ENCODE data around the gene HMG20B.
"Not testable (repeated sequence)": the region's sequence is repeated elsewhere in the genome, so short reads cannot be mapped to it uniquely, and the experiment has no call there.

Gene HMG20B

GRCh38 chr19:3572855-3573161, at the start of gene HMG20B:
TSS of gene HMG20B (plus strand) at chr19:3572944. CDS start at chr19:3573310, 366 bp downstream.
- no peak for DNase-seq (ENCODE audit: low spot score)

DNA sequence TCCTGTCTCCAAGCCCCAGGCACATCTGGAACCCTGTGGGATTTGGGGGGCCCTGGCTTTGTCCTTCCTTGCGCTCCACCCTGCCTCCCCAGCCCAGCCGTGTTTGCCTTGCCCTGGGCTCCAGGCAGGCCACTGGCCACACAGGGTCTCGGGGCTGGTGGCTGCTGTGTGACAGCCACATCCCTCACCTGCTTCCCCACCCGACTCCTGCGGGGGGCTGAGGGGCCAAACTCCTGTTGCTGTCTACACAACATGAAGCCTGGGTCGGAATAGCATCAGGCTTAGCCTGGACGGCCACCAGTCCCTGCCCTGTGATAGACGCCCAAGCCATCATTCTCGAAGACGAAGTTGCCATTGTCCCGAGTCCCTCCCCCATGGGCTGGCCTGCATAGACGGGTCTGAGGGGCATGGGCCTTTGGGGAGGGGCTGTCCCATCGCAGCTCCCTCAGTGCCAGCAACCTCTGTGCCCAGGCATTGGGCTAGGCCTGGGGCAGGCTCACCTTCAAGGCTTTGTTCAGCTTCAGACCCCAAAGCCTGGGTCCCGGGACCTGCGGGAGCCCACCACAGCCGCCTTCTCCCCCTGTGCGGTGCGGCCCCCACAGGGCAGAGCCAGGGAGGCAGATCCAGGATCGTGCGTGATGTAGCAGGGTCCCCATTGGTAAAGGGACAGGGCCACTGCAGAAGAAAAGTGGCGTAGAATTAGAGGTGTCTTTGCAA, 49.2 kb upstream of the HMG20B start:
- no peak for DNase-seq (ENCODE audit: low spot score)

DNA sequence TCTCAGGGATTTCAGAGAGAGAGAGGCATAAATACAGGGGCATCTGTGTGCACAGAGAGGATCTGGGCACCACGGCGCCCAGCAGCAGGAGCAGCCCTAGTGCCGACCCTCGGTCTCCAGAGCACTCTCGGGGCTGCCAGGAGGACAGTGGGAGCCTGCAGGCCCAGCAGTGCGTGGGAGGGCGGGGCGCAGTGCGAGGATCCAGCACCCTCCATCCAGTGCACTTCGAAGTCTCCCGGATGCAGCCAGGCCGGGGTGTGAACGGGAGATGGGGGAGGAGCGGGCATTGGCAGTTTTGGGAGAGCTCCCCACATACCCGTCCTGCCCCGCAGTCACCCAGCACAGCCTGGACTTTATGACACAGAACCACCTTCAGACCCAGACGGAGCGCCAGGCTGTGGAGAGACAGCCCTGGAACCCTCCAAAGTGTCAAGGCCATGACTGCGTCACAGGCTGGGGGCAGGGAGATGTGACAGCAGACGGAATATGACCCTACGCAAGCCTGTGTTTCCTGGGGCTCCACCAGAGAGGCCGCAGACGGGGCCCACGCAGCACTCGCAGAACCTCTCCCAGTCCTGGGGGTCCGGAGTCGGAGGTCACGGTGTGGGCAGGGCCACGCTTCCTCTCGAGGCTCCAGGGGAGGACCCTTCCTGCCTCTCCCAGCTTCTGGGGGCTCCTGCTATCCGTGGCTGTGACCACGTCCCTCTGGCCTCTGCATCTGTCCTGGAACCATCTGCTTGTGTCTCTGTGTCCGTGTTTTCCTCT, 48.5 kb upstream of the HMG20B start:
- no peak for DNase-seq (ENCODE audit: low spot score)

DNA sequence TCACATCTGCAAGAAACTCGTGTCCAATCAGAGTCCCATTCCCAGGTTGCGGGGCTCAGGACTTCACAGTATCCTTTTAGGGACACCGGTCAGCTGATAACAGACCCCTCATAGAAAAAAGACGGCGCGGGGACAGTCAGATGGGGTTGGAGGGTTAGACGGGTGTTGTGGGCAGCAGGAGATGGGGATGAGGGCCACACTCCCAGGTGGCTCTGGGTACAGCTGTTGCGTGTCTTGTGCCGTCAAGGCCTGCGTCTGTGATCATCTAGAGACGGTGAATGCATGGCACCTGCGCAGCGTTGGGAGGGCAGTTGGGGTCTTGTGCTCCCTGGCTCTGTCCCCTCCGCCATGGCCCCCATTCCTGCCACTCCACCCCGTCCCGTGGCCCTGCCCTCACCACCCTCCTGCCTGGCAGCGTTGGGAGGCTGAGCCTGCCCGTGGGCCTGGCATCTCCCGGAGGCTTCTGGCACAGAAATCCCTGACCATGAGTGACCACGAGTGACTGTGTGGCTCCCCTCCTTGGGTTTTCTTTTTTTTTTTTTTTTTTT, 47.8 kb upstream of the HMG20B start:
- DNase-seq (ENCODE audit: low spot score): no peak

DNA sequence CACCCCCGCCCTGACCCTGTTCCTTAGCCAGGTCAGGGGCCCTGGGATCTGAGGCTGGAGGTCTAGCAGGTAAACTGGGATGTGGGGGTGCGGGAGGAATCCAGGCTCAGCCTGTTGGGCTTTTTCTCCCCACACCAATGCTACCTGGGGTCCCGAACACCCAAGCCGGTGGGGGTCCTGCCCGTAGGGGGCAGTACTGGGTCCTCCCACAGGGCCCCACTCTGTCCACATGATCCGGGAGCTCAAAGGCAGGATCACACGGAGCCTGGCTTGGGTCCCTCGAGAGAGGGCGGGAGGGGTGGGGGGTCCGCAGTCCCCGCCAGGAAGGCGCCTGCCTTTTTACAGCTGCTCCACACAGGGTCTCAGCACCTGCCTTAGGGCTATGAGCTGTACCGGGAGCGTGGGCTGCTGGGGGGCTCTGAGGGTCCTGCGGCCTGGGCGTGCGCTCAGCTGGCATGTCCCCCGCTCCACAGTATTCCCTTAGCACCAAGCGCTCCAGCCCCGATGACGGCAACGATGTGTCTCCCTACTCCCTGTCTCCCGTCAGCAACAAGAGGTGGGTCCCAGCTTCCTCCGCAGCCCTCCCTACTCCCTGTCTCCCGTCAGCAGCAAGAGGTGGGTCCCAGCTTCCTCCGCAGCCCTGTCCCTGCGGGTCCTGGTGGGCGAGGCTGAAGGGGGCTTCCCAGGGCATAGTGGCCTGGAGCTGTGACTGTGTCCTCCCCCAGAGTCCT, 46.1 kb upstream of the HMG20B start:
- no peak for DNase-seq (ENCODE audit: low spot score)

GRCh38 chr19:3527238-3527910, 45.4 kb upstream of the HMG20B start:
- no peak for DNase-seq (ENCODE audit: low spot score)

DNA sequence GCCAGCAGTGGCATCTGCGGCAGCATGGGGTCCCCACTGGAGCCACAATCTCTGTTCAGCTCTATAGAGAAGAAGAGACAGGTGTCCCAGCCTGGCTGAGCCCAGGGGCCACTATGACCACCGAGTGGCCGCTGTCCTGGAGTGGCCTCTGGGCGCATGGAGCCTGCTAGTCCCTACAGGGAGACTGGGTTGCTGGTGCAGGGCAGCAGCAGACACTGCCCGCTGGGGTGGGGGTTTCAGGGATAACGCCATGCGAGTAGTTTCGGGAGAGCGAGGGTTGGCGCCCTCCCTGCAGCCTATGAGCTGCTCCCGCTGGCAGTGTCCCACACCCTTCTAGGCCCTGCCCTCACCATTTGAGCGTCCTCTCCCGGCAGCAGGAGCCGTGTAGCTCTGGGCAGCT, 44.7 kb upstream of the HMG20B start:
- no peak for DNase-seq (ENCODE audit: low spot score)

DNA sequence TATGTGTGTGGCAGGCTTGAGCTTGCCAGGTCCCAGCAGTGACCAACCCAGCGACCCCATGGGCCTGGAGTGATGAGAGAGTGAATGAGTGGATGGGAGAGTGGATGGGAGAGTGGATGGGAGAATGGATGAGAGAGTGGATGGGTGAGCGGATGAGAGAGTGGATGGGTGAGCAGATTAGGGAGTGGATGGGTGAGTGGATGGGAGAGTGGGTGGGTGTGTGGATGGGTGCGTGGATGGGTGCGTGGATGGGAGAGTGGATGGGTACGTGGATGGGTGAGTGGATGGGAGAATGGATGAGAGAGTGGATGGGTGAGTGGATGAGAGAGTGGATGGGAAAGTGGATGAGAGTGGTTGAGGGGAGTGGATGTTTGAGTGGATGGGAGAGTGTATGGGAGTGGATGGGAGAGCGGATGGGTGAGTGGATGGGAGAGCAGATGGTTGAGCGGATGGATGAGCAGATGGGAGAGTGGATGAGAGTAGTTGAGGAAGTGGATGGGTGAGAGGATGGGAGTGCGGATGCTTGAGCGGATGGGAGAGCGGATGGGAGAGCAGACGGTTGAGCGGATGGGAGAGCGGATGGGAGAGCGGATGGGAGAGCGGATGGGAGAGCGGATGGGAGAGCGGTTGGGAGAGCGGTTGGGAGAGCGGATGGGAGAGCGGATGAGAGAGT, 44.1 kb upstream of the HMG20B start:
- no peak for DNase-seq (ENCODE audit: low spot score)

DNA sequence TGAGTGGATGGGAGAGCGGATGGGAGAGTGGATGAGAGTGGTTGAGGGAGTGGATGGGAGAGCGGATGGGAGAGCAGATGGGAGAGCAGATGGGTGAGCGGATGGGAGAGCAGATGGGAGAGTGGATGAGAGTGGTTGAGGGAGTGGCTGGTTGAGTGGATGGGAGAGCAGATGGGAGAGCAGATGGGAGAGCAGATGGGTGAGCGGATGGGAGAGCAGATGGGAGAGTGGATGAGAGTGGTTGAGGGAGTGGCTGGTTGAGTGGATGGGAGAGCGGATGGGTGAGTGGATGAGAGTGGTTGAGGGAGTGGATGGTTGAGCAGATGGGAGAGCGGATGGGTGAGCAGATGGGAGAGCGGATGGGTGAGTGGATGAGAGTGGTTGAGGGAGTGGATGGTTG, 43.4 kb upstream of the HMG20B start:
- not testable (repeated sequence) for DNase-seq (ENCODE audit: low spot score)

DNA sequence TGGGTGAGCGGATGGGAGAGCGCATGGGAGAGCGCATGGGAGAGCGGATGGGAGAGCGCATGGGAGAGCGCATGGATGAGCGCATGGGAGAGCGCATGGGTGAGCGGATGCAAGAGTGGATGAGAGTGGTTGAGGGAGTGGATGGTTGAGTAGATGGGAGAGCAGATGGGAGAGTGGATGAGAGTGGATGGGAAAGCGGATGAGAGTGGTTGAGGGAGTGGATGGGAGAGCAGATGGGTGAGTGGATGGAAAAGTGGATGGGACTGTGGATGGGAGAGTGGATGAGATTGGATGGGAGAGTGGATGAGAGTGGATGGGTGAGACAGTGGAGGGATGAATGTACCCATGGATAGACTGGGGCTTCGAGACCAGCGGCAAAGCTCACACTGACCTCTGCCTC, 42.4 kb upstream of the HMG20B start:
- DNase-seq (ENCODE audit: low spot score): no peak

DNA sequence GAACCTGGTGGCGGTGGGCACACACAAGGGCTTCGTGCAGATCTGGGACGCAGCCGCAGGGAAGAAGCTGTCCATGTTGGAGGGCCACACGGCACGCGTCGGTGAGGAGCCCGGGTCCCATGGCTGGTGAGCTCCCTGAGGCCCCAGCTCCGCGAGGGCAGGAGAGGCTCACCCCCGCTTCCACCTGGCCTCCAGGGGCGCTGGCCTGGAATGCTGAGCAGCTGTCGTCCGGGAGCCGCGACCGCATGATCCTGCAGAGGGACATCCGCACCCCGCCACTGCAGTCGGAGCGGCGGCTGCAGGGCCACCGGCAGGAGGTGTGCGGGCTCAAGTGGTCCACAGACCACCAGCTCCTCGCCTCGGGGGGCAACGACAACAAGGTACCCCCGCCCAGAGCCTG, 41.0 kb upstream of the HMG20B start:
- DNase-seq (ENCODE audit: low spot score): no peak

DNA sequence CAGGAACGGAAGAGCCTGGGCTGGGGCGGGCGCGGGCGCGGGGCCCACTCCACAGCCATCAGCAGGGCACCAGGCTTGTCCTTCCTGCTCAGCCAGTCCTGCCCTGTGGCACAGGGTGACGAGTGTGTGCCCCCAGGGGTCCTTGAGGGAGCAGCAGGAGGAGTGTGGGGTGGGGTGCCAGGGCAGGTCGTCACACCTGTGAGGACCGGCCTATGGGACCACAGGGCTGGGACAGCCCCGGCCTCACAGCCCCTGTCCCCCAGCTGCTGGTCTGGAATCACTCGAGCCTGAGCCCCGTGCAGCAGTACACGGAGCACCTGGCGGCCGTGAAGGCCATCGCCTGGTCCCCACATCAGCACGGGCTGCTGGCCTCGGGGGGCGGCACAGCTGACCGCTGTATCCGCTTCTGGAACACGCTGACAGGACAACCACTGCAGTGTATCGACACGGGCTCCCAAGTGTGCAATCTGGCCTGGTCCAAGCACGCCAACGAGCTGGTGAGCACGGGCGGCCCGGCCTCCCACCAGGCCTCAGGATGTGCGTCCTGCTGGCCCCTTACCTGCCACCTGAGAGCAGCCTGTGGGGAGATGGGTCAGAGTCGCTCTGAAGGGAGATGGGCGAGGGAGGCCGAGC, 40.5 kb upstream of the HMG20B start:
- no peak for DNase-seq (ENCODE audit: low spot score)

DNA sequence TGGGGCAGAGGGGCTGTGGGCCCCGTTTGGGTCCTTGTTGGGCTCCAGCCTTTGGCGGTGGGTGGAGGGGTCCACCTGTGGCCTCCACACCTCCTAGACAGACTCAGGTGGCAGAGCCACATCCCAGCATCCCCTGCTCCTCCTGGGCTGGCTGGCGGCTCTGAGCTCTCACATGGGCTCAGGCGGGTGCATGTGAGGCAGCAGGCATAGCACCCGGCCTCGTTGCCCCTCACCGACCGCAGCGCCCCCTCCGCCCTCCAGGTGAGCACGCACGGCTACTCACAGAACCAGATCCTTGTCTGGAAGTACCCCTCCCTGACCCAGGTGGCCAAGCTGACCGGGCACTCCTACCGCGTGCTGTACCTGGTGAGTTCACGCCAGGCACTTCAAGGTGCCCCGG, 39.7 kb upstream of the HMG20B start:
- DNase-seq (ENCODE audit: low spot score): no peak

DNA sequence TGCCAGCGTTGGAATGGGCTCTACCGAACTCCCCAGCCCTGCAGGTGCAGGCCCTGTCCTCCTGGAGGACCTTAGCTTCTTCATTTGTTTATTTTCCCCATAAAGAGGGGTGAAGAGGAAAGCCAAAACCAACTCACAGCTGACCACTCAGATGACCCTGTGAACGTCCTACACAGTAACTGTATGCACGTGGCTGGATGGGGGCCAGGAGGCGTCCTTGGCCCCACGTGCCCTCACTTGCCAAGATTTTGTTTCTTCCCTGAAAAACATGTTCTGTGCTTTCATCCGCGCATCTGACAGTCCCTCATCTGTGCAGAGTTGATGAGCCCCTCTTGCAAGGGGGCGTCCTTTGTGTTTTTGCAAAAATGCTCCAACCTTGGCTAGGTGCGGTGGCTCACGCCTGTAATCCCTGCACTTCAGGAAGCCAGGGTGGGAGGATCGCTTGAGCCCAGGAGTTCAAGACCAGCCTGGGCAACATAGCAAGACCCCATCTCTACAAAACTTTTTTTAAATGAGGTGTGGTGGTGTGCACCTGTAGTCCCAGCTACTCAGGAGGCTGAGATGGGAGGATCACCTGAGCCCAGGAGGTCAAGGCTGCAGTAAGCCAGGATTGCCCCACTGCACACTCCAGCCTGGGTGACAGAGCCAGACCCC, 39.1 kb upstream of the HMG20B start:
- DNase-seq (ENCODE audit: low spot score): no peak

- DNase-seq (ENCODE audit: low spot score): no peak
These were observed 38.1 kb upstream of the HMG20B start for GRCh38 chr19:3534375-3535234.

DNA sequence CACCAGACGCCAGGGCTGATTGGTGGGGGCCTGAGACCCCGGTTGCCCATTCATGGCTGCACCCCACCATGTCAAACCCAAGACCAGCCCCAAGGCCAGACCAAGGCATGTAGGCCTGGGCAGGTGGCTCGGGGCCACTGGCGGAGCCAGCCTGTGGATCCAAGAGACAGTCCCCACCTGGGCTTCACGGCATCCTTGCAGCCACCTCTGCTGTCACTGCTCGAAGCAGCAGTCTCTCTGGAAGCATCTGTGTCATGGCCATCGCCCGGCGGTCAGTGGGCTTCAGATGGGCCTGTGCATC, 37.6 kb upstream of the HMG20B start:
- DNase-seq (ENCODE audit: low spot score): no peak

GRCh38 chr19:3535563-3535965, 37.2 kb upstream of the HMG20B start:
- no peak for DNase-seq (ENCODE audit: low spot score)

GRCh38 chr19:3535981-3536380, 36.8 kb upstream of the HMG20B start:
- no peak for DNase-seq (ENCODE audit: low spot score)

- DNase-seq (ENCODE audit: low spot score): peak; percentile 95
These were observed 36.2 kb upstream of the HMG20B start for GRCh38 chr19:3536429-3537100.

DNA sequence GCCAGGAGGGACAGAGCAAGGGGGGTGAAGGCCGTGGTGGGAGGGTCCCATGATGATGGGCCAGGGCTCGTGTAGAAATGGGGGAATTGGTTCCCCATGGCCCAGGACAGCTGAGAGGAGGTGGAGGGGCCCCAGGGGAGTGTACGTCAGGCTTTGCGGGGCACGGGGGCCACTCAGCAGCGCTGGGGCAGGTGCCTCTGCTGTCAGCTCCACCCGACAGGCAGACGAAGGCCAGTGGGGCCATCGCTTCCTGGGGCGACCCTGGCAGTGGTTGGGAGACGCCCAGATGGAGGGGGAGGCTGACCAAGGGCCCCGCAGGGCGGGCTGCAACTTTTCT, 35.7 kb upstream of the HMG20B start:
- no peak for DNase-seq (ENCODE audit: low spot score)

Data from COLO829 (cell line).